ENCODE results near the gene LRP1-AS. TPM values are rescaled to one million over a fixed set of nuclear protein-coding genes. Genes with fewer than 3 reads are reported as not detected.

Gene LRP1-AS
- total RNA-seq, 2 donors from 2014 or later = not detected

DNA sequence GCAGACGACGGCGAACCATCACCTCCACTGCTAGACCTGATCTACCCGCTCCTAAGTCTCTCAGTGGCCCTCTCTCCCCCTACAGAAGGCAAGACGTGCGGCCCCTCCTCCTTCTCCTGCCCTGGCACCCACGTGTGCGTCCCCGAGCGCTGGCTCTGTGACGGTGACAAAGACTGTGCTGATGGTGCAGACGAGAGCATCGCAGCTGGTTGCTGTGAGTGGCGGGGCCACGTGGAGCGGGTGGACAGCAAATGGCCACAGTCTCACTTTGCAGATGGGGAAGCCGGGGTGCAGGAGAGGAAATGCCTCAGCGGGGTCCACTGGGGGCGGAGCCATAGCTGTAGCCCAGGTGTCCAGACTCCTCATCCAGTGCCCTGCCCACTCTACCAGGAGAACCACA, 47.8 kb upstream of the LRP1-AS start:
- TF ChIP-seq, protein P1, sequence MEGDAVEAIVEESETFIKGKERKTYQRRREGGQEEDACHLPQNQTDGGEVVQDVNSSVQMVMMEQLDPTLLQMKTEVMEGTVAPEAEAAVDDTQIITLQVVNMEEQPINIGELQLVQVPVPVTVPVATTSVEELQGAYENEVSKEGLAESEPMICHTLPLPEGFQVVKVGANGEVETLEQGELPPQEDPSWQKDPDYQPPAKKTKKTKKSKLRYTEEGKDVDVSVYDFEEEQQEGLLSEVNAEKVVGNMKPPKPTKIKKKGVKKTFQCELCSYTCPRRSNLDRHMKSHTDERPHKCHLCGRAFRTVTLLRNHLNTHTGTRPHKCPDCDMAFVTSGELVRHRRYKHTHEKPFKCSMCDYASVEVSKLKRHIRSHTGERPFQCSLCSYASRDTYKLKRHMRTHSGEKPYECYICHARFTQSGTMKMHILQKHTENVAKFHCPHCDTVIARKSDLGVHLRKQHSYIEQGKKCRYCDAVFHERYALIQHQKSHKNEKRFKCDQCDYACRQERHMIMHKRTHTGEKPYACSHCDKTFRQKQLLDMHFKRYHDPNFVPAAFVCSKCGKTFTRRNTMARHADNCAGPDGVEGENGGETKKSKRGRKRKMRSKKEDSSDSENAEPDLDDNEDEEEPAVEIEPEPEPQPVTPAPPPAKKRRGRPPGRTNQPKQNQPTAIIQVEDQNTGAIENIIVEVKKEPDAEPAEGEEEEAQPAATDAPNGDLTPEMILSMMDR (IDR thresholded peaks at IDR 0.05) = no peak
- H3K4me3 ChIP-seq = no peak overlapping the region
- intact Hi-C loops (cut with DNase I) = no loop called here
- H3K4me1 ChIP-seq (replicated peaks) = no peaks in the 10 kb centered on the region
- peaks cover 6 to 30% of the 10 kb centered on the region in 2 donors for H3K36me3 ChIP-seq
- H3K27me3 ChIP-seq (replicated peaks; ENCODE audit: insufficient read depth) = no peaks in the 10 kb centered on the region
- 91% methylated on average over 19 of the region's 19 CpGs for WGBS
- no peak for DNase-seq (ENCODE audit: low spot score)
- no peaks in the 10 kb centered on the region for H3K9me3 ChIP-seq
- H3K27ac ChIP-seq = no peak overlapping the region

DNA sequence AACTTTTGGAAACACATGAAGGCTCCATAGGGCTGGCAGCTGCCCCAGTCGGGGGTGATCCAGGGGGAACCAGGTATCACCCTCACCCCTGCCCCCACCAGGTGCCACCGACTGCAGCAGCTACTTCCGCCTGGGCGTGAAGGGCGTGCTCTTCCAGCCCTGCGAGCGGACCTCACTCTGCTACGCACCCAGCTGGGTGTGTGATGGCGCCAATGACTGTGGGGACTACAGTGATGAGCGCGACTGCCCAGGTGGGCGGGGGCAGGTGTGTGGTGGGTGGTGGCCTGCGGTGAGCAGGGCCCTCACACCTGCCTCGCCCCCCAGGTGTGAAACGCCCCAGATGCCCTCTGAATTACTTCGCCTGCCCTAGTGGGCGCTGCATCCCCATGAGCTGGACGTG, 46.8 kb upstream of the LRP1-AS start:
- no peaks in the 10 kb centered on the region for H3K9me3 ChIP-seq
- peaks cover 6 to 30% of the 10 kb centered on the region in 2 donors for H3K36me3 ChIP-seq

DNA sequence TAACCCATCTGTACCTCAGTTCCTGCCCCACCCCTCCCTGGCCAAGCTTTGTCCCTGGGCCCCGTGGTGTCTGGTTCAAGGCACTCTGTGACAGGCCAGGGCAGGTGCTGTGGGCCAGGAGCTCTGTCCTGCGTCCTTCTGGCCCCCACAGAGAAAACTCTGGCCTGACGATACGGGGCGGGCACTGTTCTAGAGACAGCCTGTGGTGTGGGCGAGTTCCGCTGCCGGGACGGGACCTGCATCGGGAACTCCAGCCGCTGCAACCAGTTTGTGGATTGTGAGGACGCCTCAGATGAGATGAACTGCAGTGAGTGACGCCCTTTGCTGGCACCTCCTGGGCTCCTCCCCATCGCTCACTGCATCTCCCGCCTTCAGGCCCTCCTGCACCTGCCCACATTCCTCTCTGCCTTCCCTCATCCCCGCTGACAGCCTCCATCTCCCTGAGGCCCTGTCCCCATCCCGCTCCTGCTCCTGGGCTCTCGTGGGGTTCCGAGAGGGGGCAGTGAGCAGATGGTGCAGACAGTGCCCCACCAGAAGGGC, 46.4 kb upstream of the LRP1-AS start:
- DNase-seq (ENCODE audit: low spot score) = no peak
- Histone ChIP-seq H3K27ac (no peak overlapping the region), H3K4me1 (replicated peaks) (no peaks in the 10 kb centered on the region), H3K9me3 (no peaks in the 10 kb centered on the region), H3K36me3 (peaks cover 6 to 30% of the 10 kb centered on the region in 2 donors), H3K27me3 (replicated peaks; ENCODE audit: insufficient read depth) (no peaks in the 10 kb centered on the region), H3K4me3 (no peak overlapping the region)
- TF ChIP-seq, protein P1 (IDR thresholded peaks at IDR 0.05) = no peak
- TF ChIP-seq POLR2AphosphoS5 (IDR thresholded peaks at IDR 0.05) = no peak
- no peak for TF ChIP-seq POLR2A (IDR thresholded peaks at IDR 0.05)
- WGBS = 79% methylated on average over 19 of the region's 19 CpGs
- intact Hi-C loops (cut with DNase I) = no loop called here

More for the DNA sequence above, 46.8 kb upstream of the LRP1-AS start:
- intact Hi-C loops (cut with DNase I) = no loop called here
- Histone ChIP-seq H3K4me3 (no peak overlapping the region), H3K4me1 (replicated peaks) (no peaks in the 10 kb centered on the region), H3K27me3 (replicated peaks; ENCODE audit: insufficient read depth) (no peaks in the 10 kb centered on the region), H3K27ac (no peak overlapping the region)
- DNase-seq (ENCODE audit: low spot score) = no peak
- no peak for TF ChIP-seq POLR2A (IDR thresholded peaks at IDR 0.05)
- no peak for TF ChIP-seq POLR2AphosphoS5 (IDR thresholded peaks at IDR 0.05)
- 91% methylated on average over 18 of the region's 18 CpGs for WGBS

DNA sequence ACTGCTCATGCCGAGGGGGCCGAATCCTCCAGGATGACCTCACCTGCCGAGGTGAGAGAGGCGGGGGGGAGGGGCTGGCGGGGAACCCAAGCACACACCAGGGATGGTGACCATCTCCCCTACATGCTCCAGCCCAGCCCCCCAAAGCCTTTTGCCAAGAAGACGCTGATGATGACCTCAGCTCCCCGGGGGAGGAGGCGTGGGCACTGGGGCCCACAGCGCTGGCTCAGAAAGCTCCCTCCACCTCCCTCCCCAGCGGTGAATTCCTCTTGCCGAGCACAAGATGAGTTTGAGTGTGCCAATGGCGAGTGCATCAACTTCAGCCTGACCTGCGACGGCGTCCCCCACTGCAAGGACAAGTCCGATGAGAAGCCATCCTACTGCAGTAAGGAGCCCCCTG, 45.5 kb upstream of the LRP1-AS start:
- WGBS = 90% methylated on average over 16 of the region's 16 CpGs
- no peak overlapping the region for H3K27ac ChIP-seq
- TF ChIP-seq POLR2AphosphoS5 (IDR thresholded peaks at IDR 0.05) = no peak
- TF ChIP-seq POLR2A (IDR thresholded peaks at IDR 0.05) = no peak
- TF ChIP-seq, protein P1 (IDR thresholded peaks at IDR 0.05) = no peak
- H3K4me1 ChIP-seq (replicated peaks) = no peaks in the 10 kb centered on the region
- H3K4me3 ChIP-seq = no peak overlapping the region
- H3K9me3 ChIP-seq = no peaks in the 10 kb centered on the region
- intact Hi-C loops (cut with DNase I) = no loop called here
- H3K27me3 ChIP-seq (replicated peaks; ENCODE audit: insufficient read depth) = no peaks in the 10 kb centered on the region
- H3K36me3 ChIP-seq = peaks cover 6 to 30% of the 10 kb centered on the region in 2 donors
- DNase-seq (ENCODE audit: low spot score) = no peak

DNA sequence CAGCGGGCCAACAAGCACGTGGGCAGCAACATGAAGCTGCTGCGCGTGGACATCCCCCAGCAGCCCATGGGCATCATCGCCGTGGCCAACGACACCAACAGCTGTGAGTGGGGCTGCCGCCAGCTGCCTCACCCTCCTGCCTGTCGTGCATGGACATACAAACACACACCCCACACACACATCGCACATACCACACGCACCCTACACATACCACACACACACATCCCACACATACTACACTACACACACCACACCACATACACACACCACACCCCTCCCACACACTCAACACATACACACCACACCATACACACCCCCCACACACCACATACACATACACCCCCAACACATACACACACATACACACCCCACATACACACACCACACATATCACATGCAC, 44.0 kb upstream of the LRP1-AS start:
- TF ChIP-seq POLR2A (IDR thresholded peaks at IDR 0.05) (no peak), POLR2AphosphoS5 (IDR thresholded peaks at IDR 0.05) (no peak)
- TF ChIP-seq, protein P1 (IDR thresholded peaks at IDR 0.05) = no peak
- intact Hi-C loops (cut with DNase I) = no loop called here

More for the DNA sequence above, 44.0 kb upstream of the LRP1-AS start:
- H3K36me3 ChIP-seq = peaks cover 6 to 27% of the 10 kb centered on the region in 2 donors
- no peak for DNase-seq (ENCODE audit: low spot score)
- H3K9me3 ChIP-seq = no peaks in the 10 kb centered on the region
- H3K27me3 ChIP-seq (replicated peaks; ENCODE audit: insufficient read depth) = no peaks in the 10 kb centered on the region
- no peak overlapping the region for H3K27ac ChIP-seq
- no peaks in the 10 kb centered on the region for H3K4me1 ChIP-seq (replicated peaks)
- 80% methylated on average over 11 of the region's 11 CpGs for WGBS
- H3K4me3 ChIP-seq = no peak overlapping the region

Measured in prostate gland (tissue), 2 donors.